ENCODE data around the gene PIGN. TPM values are rescaled to one million over a fixed set of nuclear protein-coding genes. Genes with fewer than 3 reads are reported as not detected.
A peak's percentile ranks its signal among the peaks of the same experiment; 100 is the strongest.

The PIGN gene
- total and polyA plus RNA-seq, 2 donors, result 10.7 to 84.6 TPM

GRCh38 chr18:62024983-62025382 lies 161.9 kb downstream of the PIGN start:
- Histone ChIP-seq H3K4me3 (ENCODE audit: low read depth, low read length) (no peak overlapping the region), H3K4me1 (ENCODE audit: insufficient read depth) (no peaks in the 10 kb centered on the region), H3K27ac (ENCODE audit: low read depth) (no peak overlapping the region), H3K36me3 (ENCODE audit: insufficient read depth) (no peaks in the 10 kb centered on the region)
- no peak for DNase-seq (ENCODE audit: extremely low spot score)

- no peaks in the 10 kb centered on the region for H3K36me3 ChIP-seq (ENCODE audit: insufficient read depth)
- H3K27ac ChIP-seq (ENCODE audit: low read depth), result no peak overlapping the region
- H3K4me3 ChIP-seq (ENCODE audit: low read depth, low read length), result no peak overlapping the region
- no peak for DNase-seq (ENCODE audit: extremely low spot score)
- WGBS, result 86% methylated on average over 1 of the region's 1 CpG
- no peaks in the 10 kb centered on the region for H3K4me1 ChIP-seq (ENCODE audit: insufficient read depth)
These were observed 163.3 kb downstream of the PIGN start for GRCh38 chr18:62023536-62023935.

GRCh38 chr18:62018759-62019041 lies 168.2 kb downstream of the PIGN start:
- H3K4me1 ChIP-seq (ENCODE audit: insufficient read depth), result no peaks in the 10 kb centered on the region
- WGBS, result 68% methylated on average over 2 of the region's 2 CpGs
- no peak overlapping the region for H3K27ac ChIP-seq (ENCODE audit: low read depth)
- DNase-seq (ENCODE audit: extremely low spot score), result no peak
- H3K36me3 ChIP-seq (ENCODE audit: insufficient read depth), result no peaks in the 10 kb centered on the region
- H3K4me3 ChIP-seq (ENCODE audit: low read depth, low read length), result no peak overlapping the region

GRCh38 chr18:62018034-62018758 lies 168.7 kb downstream of the PIGN start:
- DNase-seq (ENCODE audit: extremely low spot score), result peak; percentile 87
- H3K4me1 ChIP-seq (ENCODE audit: insufficient read depth), result no peaks in the 10 kb centered on the region
- no peaks in the 10 kb centered on the region for H3K36me3 ChIP-seq (ENCODE audit: insufficient read depth)
- 35% methylated on average over 9 of the region's 9 CpGs for WGBS
- H3K4me3 ChIP-seq (ENCODE audit: low read depth, low read length), result no peak overlapping the region
- H3K27ac ChIP-seq (ENCODE audit: low read depth), result no peak overlapping the region

GRCh38 chr18:62017618-62018017 lies 169.2 kb downstream of the PIGN start:
- H3K27ac ChIP-seq (ENCODE audit: low read depth), result no peak overlapping the region
- 32% methylated on average over 6 of the region's 6 CpGs for WGBS
- H3K4me3 ChIP-seq (ENCODE audit: low read depth, low read length), result no peak overlapping the region
- no peak for DNase-seq (ENCODE audit: extremely low spot score)
- H3K36me3 ChIP-seq (ENCODE audit: insufficient read depth), result no peaks in the 10 kb centered on the region
- no peaks in the 10 kb centered on the region for H3K4me1 ChIP-seq (ENCODE audit: insufficient read depth)

GRCh38 chr18:62011416-62011815 lies 175.4 kb downstream of the PIGN start:
- H3K36me3 ChIP-seq (ENCODE audit: insufficient read depth), result no peaks in the 10 kb centered on the region
- H3K4me3 ChIP-seq (ENCODE audit: low read depth, low read length), result no peak overlapping the region
- no peaks in the 10 kb centered on the region for H3K4me1 ChIP-seq (ENCODE audit: insufficient read depth)
- no peak overlapping the region for H3K27ac ChIP-seq (ENCODE audit: low read depth)
- 88% methylated on average over 6 of the region's 6 CpGs for WGBS
- no peak for DNase-seq (ENCODE audit: extremely low spot score)

GRCh38 chr18:62009521-62009920 lies 177.3 kb downstream of the PIGN start:
- Histone ChIP-seq H3K4me1 (ENCODE audit: insufficient read depth) (no peaks in the 10 kb centered on the region), H3K4me3 (ENCODE audit: low read depth, low read length) (no peak overlapping the region), H3K27ac (ENCODE audit: low read depth) (no peak overlapping the region), H3K36me3 (ENCODE audit: insufficient read depth) (no peaks in the 10 kb centered on the region)
- no peak for DNase-seq (ENCODE audit: extremely low spot score)
- WGBS, result 83% methylated on average over 3 of the region's 3 CpGs

- no peaks in the 10 kb centered on the region for H3K36me3 ChIP-seq (ENCODE audit: insufficient read depth)
- no peaks in the 10 kb centered on the region for H3K4me1 ChIP-seq (ENCODE audit: insufficient read depth)
- DNase-seq (ENCODE audit: extremely low spot score), result no peak
- no peak overlapping the region for H3K4me3 ChIP-seq (ENCODE audit: low read depth, low read length)
- no peak overlapping the region for H3K27ac ChIP-seq (ENCODE audit: low read depth)
These were observed 185.5 kb downstream of the PIGN start for GRCh38 chr18:62001396-62001795.

- Histone ChIP-seq H3K36me3 (ENCODE audit: insufficient read depth) (no peaks in the 10 kb centered on the region), H3K27ac (ENCODE audit: low read depth) (no peak overlapping the region), H3K4me3 (ENCODE audit: low read depth, low read length) (no peak overlapping the region), H3K4me1 (ENCODE audit: insufficient read depth) (no peaks in the 10 kb centered on the region)
- DNase-seq (ENCODE audit: extremely low spot score), result no peak
These were observed 187.9 kb downstream of the PIGN start for GRCh38 chr18:61998957-61999356.

GRCh38 chr18:61998335-61998734 lies 188.5 kb downstream of the PIGN start:
- no peaks in the 10 kb centered on the region for H3K4me1 ChIP-seq (ENCODE audit: insufficient read depth)
- H3K4me3 ChIP-seq (ENCODE audit: low read depth, low read length), result no peak overlapping the region
- DNase-seq (ENCODE audit: extremely low spot score), result no peak
- 86% methylated on average over 7 of the region's 7 CpGs for WGBS
- H3K36me3 ChIP-seq (ENCODE audit: insufficient read depth), result no peaks in the 10 kb centered on the region
- H3K27ac ChIP-seq (ENCODE audit: low read depth), result no peak overlapping the region

GRCh38 chr18:61995618-61996017 lies 191.2 kb downstream of the PIGN start:
- H3K36me3 ChIP-seq (ENCODE audit: insufficient read depth), result no peaks in the 10 kb centered on the region
- DNase-seq (ENCODE audit: extremely low spot score), result no peak
- H3K27ac ChIP-seq (ENCODE audit: low read depth), result no peak overlapping the region
- no peak overlapping the region for H3K4me3 ChIP-seq (ENCODE audit: low read depth, low read length)
- H3K4me1 ChIP-seq (ENCODE audit: insufficient read depth), result no peaks in the 10 kb centered on the region
- whole genome bisulfite sequencing, result 93% methylated on average over 1 of the region's 1 CpG

- H3K36me3 ChIP-seq (ENCODE audit: insufficient read depth), result no peaks in the 10 kb centered on the region
- H3K4me3 ChIP-seq (ENCODE audit: low read depth, low read length), result no peak overlapping the region
- WGBS, result 91% methylated on average over 1 of the region's 1 CpG
- no peak overlapping the region for H3K27ac ChIP-seq (ENCODE audit: low read depth)
- no peaks in the 10 kb centered on the region for H3K4me1 ChIP-seq (ENCODE audit: insufficient read depth)
- DNase-seq (ENCODE audit: extremely low spot score), result no peak
These were observed 193.0 kb downstream of the PIGN start for GRCh38 chr18:61993831-61994230.

- no peaks in the 10 kb centered on the region for H3K36me3 ChIP-seq (ENCODE audit: insufficient read depth)
- H3K4me1 ChIP-seq (ENCODE audit: insufficient read depth), result no peaks in the 10 kb centered on the region
- WGBS, result 7% methylated on average over 2 of the region's 2 CpGs
- no peak overlapping the region for H3K4me3 ChIP-seq (ENCODE audit: low read depth, low read length)
- no peak for DNase-seq (ENCODE audit: extremely low spot score)
- H3K27ac ChIP-seq (ENCODE audit: low read depth), result no peak overlapping the region
These were observed 193.9 kb downstream of the PIGN start for GRCh38 chr18:61992923-61993322.

GRCh38 chr18:61992285-61992684 lies 194.6 kb downstream of the PIGN start:
- WGBS, result 47% methylated on average over 1 of the region's 1 CpG
- H3K27ac ChIP-seq (ENCODE audit: low read depth), result no peak overlapping the region
- H3K36me3 ChIP-seq (ENCODE audit: insufficient read depth), result no peaks in the 10 kb centered on the region
- DNase-seq (ENCODE audit: extremely low spot score), result no peak
- H3K4me1 ChIP-seq (ENCODE audit: insufficient read depth), result no peaks in the 10 kb centered on the region
- H3K4me3 ChIP-seq (ENCODE audit: low read depth, low read length), result no peak overlapping the region

- no peak for DNase-seq (ENCODE audit: extremely low spot score)
- Histone ChIP-seq H3K36me3 (ENCODE audit: insufficient read depth) (no peaks in the 10 kb centered on the region), H3K27ac (ENCODE audit: low read depth) (no peak overlapping the region), H3K4me1 (ENCODE audit: insufficient read depth) (no peaks in the 10 kb centered on the region), H3K4me3 (ENCODE audit: low read depth, low read length) (no peak overlapping the region)
- 83% methylated on average over 1 of the region's 1 CpG for WGBS
These were observed 195.0 kb downstream of the PIGN start for GRCh38 chr18:61991836-61992235.
